ENCODE data around the gene EML4.
"Not testable (repeated sequence)": the region's sequence is repeated elsewhere in the genome, so short reads cannot be mapped to it uniquely, and the experiment has no call there.

EML4 gene

GRCh38 chr2:42172566-42172965 lies 3.4 kb downstream of the EML4 start:
- DNase-seq (ENCODE audit: low spot score), result no peak

- DNase-seq (ENCODE audit: low spot score), result not testable (repeated sequence)
Observed at GRCh38 chr2:42173467-42173866, 4.3 kb downstream of the EML4 start.

GRCh38 chr2:42176992-42177738 lies 8.0 kb downstream of the EML4 start:
- DNase-seq (ENCODE audit: low spot score), result no peak

GRCh38 chr2:42178335-42178734 lies 9.2 kb downstream of the EML4 start:
- DNase-seq (ENCODE audit: low spot score), result no peak

GRCh38 chr2:42180300-42180699 lies 11.1 kb downstream of the EML4 start:
- DNase-seq (ENCODE audit: low spot score), result no peak

GRCh38 chr2:42182654-42183308 lies 13.6 kb downstream of the EML4 start:
- DNase-seq (ENCODE audit: low spot score), result no peak

GRCh38 chr2:42183775-42184174 lies 14.6 kb downstream of the EML4 start:
- DNase-seq (ENCODE audit: low spot score), result no peak

- no peak for DNase-seq (ENCODE audit: low spot score)
Observed at GRCh38 chr2:42184346-42184745, 15.2 kb downstream of the EML4 start.

GRCh38 chr2:42185220-42185921 lies 16.2 kb downstream of the EML4 start:
- no peak for DNase-seq (ENCODE audit: low spot score)

GRCh38 chr2:42186366-42186765 lies 17.2 kb downstream of the EML4 start:
- no peak for DNase-seq (ENCODE audit: low spot score)

GRCh38 chr2:42186945-42187632 lies 17.9 kb downstream of the EML4 start:
- no peak for DNase-seq (ENCODE audit: low spot score)

- DNase-seq (ENCODE audit: low spot score), result no peak
Observed at GRCh38 chr2:42187886-42188285, 18.7 kb downstream of the EML4 start.

- no peak for DNase-seq (ENCODE audit: low spot score)
Observed at GRCh38 chr2:42189235-42189566, 20.0 kb downstream of the EML4 start.

GRCh38 chr2:42190191-42190590 lies 21.0 kb downstream of the EML4 start:
- DNase-seq (ENCODE audit: low spot score), result no peak

GRCh38 chr2:42191285-42192009 lies 22.3 kb downstream of the EML4 start:
- no peak for DNase-seq (ENCODE audit: low spot score)

GRCh38 chr2:42192010-42192373 lies 22.8 kb downstream of the EML4 start:
- DNase-seq (ENCODE audit: low spot score), result no peak

- DNase-seq (ENCODE audit: low spot score), result no peak
Observed at GRCh38 chr2:42192652-42193566, 23.8 kb downstream of the EML4 start.

- no peak for DNase-seq (ENCODE audit: low spot score)
Observed at GRCh38 chr2:42193722-42194187, 24.6 kb downstream of the EML4 start.

- no peak for DNase-seq (ENCODE audit: low spot score)
Observed at GRCh38 chr2:42194428-42194827, 25.3 kb downstream of the EML4 start.

- no peak for DNase-seq (ENCODE audit: low spot score)
Observed at GRCh38 chr2:42195559-42195958, 26.4 kb downstream of the EML4 start.

- no peak for DNase-seq (ENCODE audit: low spot score)
Observed at GRCh38 chr2:42196070-42196402, 26.9 kb downstream of the EML4 start.

Measured in germinal center (tissue), 1 donor.